WTC11 (cell line): ENCODE results near the gene APMAP. TPM values are rescaled to one million over a fixed set of nuclear protein-coding genes. Genes with fewer than 3 reads are reported as not detected.

Source experiments
- ATAC-seq: fragments of 200-7000 bp; cut with Tn5 transposase; 2 replicates; pipeline ENCODE4 v1.10.0; 2021; ENCODE audit warnings: mild to moderate bottlenecking, moderate library complexity
- CTCF ChIA-PET: fragments of 300-600 bp; sonication (Branson Sonifier 250); formaldehyde crosslinking; loops from one replicate; lab custom pipeline; 2021; ENCODE audit warnings: antibody characterized with exemption; lab: Charles Lee
- POLR2A ChIA-PET: fragments of 350-600 bp; sonication (Branson Sonifier 250); formaldehyde crosslinking; loops from one replicate; lab custom pipeline; 2021; ENCODE audit warnings: antibody characterized with exemption; lab: Charles Lee
- DNase-seq: peaks from one replicate; pipeline ENCODE4 v3.0.0; 2021; ENCODE audit warnings: low spot score
- H3K27ac Mint-ChIP-seq: 2 replicates; pipeline ENCODE4 v1.8.0; 2021; ENCODE audit warnings: mixed read lengths
- H3K27me3 Mint-ChIP-seq: 2 replicates; pipeline ENCODE4 v1.8.0; 2021; ENCODE audit warnings: low read depth, mild to moderate bottlenecking, moderate library complexity, mixed read lengths
- H3K36me3 Mint-ChIP-seq: 2 replicates; pipeline ENCODE4 v1.8.0; 2021; ENCODE audit warnings: mixed read lengths
- H3K4me1 Mint-ChIP-seq: 2 replicates; pipeline ENCODE4 v1.8.0; 2022; ENCODE audit warnings: mixed read lengths
- H3K4me3 Mint-ChIP-seq: 2 replicates; pipeline ENCODE4 v1.8.0; 2021; ENCODE audit warnings: mild to moderate bottlenecking, moderate library complexity, mixed read lengths
- H3K9me3 Mint-ChIP-seq: 2 replicates; pipeline ENCODE4 v1.8.0; 2021; ENCODE audit warnings: mixed read lengths
- ATF1 ChIP-seq: sonication (generic); formaldehyde crosslinking; IDR thresholded peaks from 2 replicates; pipeline ENCODE4 v1.8.1; 2023; ENCODE audit warnings: mild to moderate bottlenecking, moderate library complexity, missing genetic modification reagents
- CBFB ChIP-seq: sonication (generic); formaldehyde crosslinking; IDR thresholded peaks from 2 replicates; pipeline ENCODE4 v1.8.1; 2022; ENCODE audit warnings: mild to moderate bottlenecking, low read depth, missing genetic modification reagents
- ELF4 ChIP-seq: sonication (generic); formaldehyde crosslinking; IDR thresholded peaks from 2 replicates; pipeline ENCODE4 v1.8.1; 2022; ENCODE audit warnings: low read depth, mild to moderate bottlenecking, moderate library complexity, missing genetic modification reagents
- FOXJ3 ChIP-seq: sonication (generic); formaldehyde crosslinking; IDR thresholded peaks from 2 replicates; pipeline ENCODE4 v1.9.0; 2021; ENCODE audit warnings: missing genetic modification reagents, mild to moderate bottlenecking, borderline replicate concordance
- FOXK1 ChIP-seq: sonication (generic); formaldehyde crosslinking; IDR thresholded peaks from 2 replicates; pipeline ENCODE4 v1.8.0; 2022; ENCODE audit warnings: mild to moderate bottlenecking, moderate library complexity, missing genetic modification reagents
- GABPB1 ChIP-seq: sonication (generic); formaldehyde crosslinking; IDR thresholded peaks from 2 replicates; pipeline ENCODE4 v1.8.1; 2023; ENCODE audit warnings: mild to moderate bottlenecking, missing genetic modification reagents
- HMGXB4 ChIP-seq: sonication (generic); formaldehyde crosslinking; IDR thresholded peaks from 2 replicates; pipeline ENCODE4 v1.8.1; 2023; ENCODE audit warnings: mild to moderate bottlenecking, moderate library complexity, missing genetic modification reagents
- KAT7 ChIP-seq: sonication (generic); formaldehyde crosslinking; IDR thresholded peaks from 2 replicates; pipeline ENCODE4 v1.8.1; 2023; ENCODE audit warnings: missing genetic modification reagents, mild to moderate bottlenecking, borderline replicate concordance
- MAX ChIP-seq: sonication (generic); formaldehyde crosslinking; IDR thresholded peaks from 2 replicates; pipeline ENCODE4 v1.8.0; 2022; ENCODE audit warnings: mild to moderate bottlenecking, missing genetic modification reagents
- SMAD4 ChIP-seq: sonication (generic); formaldehyde crosslinking; IDR thresholded peaks from 2 replicates; pipeline ENCODE4 v1.8.0; 2022; ENCODE audit warnings: mild to moderate bottlenecking, missing genetic modification reagents
- TEAD1 ChIP-seq: sonication (generic); formaldehyde crosslinking; IDR thresholded peaks from 2 replicates; pipeline ENCODE4 v1.8.0; 2022; ENCODE audit warnings: mild to moderate bottlenecking, missing genetic modification reagents
- ZBTB43 ChIP-seq: sonication (generic); formaldehyde crosslinking; IDR thresholded peaks from 2 replicates; pipeline ENCODE4 v1.8.1; 2023; ENCODE audit warnings: mild to moderate bottlenecking, missing genetic modification reagents
- ZNF219 ChIP-seq: sonication (generic); formaldehyde crosslinking; IDR thresholded peaks from 2 replicates; pipeline ENCODE4 v1.8.0; 2023; ENCODE audit warnings: missing genetic modification reagents, mild to moderate bottlenecking, borderline replicate concordance
- total RNA-seq: library from RNA; stranded (reverse); gene quantifications from 3 replicates; pipeline ENCODE4 v1.2.3, GENCODE V29; 2021
- TF ChIP-seq, protein P1 (sequence below): sonication (generic); formaldehyde crosslinking; conservative IDR thresholded peaks from 2 replicates; pipeline ENCODE4 v1.8.1; 2022; ENCODE audit warnings: mild to moderate bottlenecking, missing genetic modification reagents
- TF ChIP-seq, protein P2 (sequence below): fragments of 200-600 bp; IDR thresholded peaks from 2 replicates; pipeline ENCODE4 v1.8.0; 2022; ENCODE audit warnings: antibody characterized with exemption
- TF ChIP-seq, protein P3 (sequence below): sonication (generic); formaldehyde crosslinking; conservative IDR thresholded peaks from 2 replicates; pipeline ENCODE4 v1.8.1; 2023; ENCODE audit warnings: mild to moderate bottlenecking, low read depth, missing genetic modification reagents, moderate library complexity
- TF ChIP-seq, protein P4 (sequence below): sonication (generic); formaldehyde crosslinking; IDR thresholded peaks from 2 replicates; pipeline ENCODE4 v1.8.1; 2023; ENCODE audit warnings: mild to moderate bottlenecking, missing genetic modification reagents, moderate library complexity
- TF ChIP-seq, protein P5 (sequence below): sonication (generic); formaldehyde crosslinking; IDR thresholded peaks from 2 replicates; pipeline ENCODE4 v1.8.1; 2022; ENCODE audit warnings: missing genetic modification reagents, borderline replicate concordance

The APMAP gene
- total RNA-seq, 1 experiment from 2014 or later: 55.3 TPM

- H3K27ac Mint-ChIP-seq: no peak overlapping the region
- CTCF ChIA-PET: no interaction called here
- ATAC-seq: no peak
- peaks cover 14% of the 10 kb centered on the region for H3K4me1 Mint-ChIP-seq
- no peaks in the 10 kb centered on the region for H3K9me3 Mint-ChIP-seq
- H3K4me3 Mint-ChIP-seq: no peak overlapping the region
- DNase-seq: no peak
- no peaks in the 10 kb centered on the region for H3K27me3 Mint-ChIP-seq
- POLR2A ChIA-PET: no interaction called here
- peaks cover 6% of the 10 kb centered on the region for H3K36me3 Mint-ChIP-seq
- no peak for TF ChIP-seq FOXK1 (CRISPR knock-in tag)
- TF ChIP-seq HMGXB4 (CRISPR knock-in tag): no peak
- no peak for TF ChIP-seq CBFB (CRISPR knock-in tag)
- no peak for TF ChIP-seq KAT7 (CRISPR knock-in tag)
- TF ChIP-seq MAX: no peak
- no peak for TF ChIP-seq ATF1 (CRISPR knock-in tag)
- no peak for TF ChIP-seq ZBTB43
- TF ChIP-seq, protein P1, sequence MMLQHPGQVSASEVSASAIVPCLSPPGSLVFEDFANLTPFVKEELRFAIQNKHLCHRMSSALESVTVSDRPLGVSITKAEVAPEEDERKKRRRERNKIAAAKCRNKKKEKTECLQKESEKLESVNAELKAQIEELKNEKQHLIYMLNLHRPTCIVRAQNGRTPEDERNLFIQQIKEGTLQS (CRISPR knock-in tag): no peak
- TF ChIP-seq ZNF219 (CRISPR knock-in tag): no peak
- TF ChIP-seq ELF4 (CRISPR knock-in tag): no peak
- no peak for TF ChIP-seq TEAD1 (CRISPR knock-in tag)
- TF ChIP-seq, protein P2, sequence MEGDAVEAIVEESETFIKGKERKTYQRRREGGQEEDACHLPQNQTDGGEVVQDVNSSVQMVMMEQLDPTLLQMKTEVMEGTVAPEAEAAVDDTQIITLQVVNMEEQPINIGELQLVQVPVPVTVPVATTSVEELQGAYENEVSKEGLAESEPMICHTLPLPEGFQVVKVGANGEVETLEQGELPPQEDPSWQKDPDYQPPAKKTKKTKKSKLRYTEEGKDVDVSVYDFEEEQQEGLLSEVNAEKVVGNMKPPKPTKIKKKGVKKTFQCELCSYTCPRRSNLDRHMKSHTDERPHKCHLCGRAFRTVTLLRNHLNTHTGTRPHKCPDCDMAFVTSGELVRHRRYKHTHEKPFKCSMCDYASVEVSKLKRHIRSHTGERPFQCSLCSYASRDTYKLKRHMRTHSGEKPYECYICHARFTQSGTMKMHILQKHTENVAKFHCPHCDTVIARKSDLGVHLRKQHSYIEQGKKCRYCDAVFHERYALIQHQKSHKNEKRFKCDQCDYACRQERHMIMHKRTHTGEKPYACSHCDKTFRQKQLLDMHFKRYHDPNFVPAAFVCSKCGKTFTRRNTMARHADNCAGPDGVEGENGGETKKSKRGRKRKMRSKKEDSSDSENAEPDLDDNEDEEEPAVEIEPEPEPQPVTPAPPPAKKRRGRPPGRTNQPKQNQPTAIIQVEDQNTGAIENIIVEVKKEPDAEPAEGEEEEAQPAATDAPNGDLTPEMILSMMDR: no peak
- no peak for TF ChIP-seq GABPB1
- TF ChIP-seq, protein P3, sequence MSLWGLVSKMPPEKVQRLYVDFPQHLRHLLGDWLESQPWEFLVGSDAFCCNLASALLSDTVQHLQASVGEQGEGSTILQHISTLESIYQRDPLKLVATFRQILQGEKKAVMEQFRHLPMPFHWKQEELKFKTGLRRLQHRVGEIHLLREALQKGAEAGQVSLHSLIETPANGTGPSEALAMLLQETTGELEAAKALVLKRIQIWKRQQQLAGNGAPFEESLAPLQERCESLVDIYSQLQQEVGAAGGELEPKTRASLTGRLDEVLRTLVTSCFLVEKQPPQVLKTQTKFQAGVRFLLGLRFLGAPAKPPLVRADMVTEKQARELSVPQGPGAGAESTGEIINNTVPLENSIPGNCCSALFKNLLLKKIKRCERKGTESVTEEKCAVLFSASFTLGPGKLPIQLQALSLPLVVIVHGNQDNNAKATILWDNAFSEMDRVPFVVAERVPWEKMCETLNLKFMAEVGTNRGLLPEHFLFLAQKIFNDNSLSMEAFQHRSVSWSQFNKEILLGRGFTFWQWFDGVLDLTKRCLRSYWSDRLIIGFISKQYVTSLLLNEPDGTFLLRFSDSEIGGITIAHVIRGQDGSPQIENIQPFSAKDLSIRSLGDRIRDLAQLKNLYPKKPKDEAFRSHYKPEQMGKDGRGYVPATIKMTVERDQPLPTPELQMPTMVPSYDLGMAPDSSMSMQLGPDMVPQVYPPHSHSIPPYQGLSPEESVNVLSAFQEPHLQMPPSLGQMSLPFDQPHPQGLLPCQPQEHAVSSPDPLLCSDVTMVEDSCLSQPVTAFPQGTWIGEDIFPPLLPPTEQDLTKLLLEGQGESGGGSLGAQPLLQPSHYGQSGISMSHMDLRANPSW (CRISPR knock-in tag): no peak
- TF ChIP-seq, protein P4, sequence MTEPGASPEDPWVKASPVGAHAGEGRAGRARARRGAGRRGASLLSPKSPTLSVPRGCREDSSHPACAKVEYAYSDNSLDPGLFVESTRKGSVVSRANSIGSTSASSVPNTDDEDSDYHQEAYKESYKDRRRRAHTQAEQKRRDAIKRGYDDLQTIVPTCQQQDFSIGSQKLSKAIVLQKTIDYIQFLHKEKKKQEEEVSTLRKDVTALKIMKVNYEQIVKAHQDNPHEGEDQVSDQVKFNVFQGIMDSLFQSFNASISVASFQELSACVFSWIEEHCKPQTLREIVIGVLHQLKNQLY (CRISPR knock-in tag): no peak
- no peak for TF ChIP-seq SMAD4
- no peak for TF ChIP-seq FOXJ3 (CRISPR knock-in tag)
- TF ChIP-seq, protein P5, sequence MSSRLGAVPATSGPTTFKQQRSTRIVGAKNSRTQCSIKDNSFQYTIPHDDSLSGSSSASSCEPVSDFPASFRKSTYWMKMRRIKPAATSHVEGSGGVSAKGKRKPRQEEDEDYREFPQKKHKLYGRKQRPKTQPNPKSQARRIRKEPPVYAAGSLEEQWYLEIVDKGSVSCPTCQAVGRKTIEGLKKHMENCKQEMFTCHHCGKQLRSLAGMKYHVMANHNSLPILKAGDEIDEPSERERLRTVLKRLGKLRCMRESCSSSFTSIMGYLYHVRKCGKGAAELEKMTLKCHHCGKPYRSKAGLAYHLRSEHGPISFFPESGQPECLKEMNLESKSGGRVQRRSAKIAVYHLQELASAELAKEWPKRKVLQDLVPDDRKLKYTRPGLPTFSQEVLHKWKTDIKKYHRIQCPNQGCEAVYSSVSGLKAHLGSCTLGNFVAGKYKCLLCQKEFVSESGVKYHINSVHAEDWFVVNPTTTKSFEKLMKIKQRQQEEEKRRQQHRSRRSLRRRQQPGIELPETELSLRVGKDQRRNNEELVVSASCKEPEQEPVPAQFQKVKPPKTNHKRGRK (CRISPR knock-in tag): no peak
- TF ChIP-seq, all 79 proteins: peak for 0
These were observed 35.1 kb downstream of the APMAP start for GRCh38 chr20:24957326-24958016.
